ENCODE measurements around the gene SIT1.

SIT1 gene

DNA sequence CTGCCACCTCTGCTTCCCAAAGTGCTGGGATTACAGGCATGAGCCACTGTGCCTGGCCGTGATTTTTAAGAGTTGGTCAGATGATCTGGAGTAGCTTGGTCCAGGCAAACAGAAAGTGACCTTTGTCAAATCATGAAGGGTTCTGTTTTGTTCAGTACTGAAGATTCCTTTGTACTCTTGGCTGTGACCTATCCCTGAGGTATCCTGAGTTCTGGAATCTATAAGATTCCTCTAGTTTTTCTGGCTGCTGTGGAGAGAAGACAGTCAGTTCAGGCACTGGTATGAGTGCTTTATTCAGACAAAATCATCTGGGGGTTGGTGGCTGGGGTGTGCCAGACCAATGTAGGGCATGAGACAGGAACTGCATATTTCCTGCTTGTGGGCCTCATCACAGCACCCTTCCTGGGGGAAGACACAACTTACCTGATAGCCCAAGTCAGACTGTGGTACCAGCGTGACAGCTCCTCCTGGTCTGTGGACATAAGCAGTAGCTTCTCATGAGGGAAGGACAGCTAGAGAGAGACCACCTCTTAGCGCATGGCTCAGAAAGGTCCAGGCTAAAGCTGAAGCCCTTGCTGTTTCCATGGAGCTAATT, 11.1 kb upstream of the SIT1 start:
- peaks cover 4% of the 10 kb centered on the region for H3K9me3 Mint-ChIP-seq
- peak overlapping the region; percentile 91 for H3K27ac Mint-ChIP-seq
- TF ChIP-seq CTCF (IDR thresholded peaks at IDR 0.05): no peak
- H3K4me1 Mint-ChIP-seq: peaks cover 66% of the 10 kb centered on the region
- peaks cover 28% of the 10 kb centered on the region for H3K36me3 Mint-ChIP-seq (ENCODE audit: low read depth)
- no peak overlapping the region for H3K4me3 Mint-ChIP-seq
- DNase-seq: no peak
- H3K27me3 Mint-ChIP-seq (ENCODE audit: low read depth, poor library complexity): peaks cover 15% of the 10 kb centered on the region

DNA sequence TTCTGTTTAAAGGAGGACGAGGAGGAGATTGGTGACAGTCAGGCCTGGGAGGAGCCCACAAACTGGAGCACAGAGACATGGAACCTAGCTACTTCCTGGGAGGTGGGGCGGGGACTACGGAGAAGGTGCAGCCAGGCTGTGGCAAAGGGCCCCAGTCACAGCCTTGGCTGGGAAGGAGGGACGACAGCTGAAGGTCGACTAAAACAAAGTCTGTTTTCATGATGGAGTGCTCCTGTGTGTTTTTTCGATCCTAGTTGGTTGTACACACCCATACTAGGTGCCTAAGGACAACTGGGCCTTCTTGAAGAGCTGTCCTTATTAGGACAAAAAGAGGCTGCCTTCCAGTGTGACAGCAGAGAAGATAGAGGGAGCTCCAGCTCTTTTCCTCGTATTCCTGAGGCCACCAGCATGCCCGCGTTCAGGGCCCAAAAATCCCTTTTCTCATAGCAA, 10.3 kb upstream of the SIT1 start:
- TF ChIP-seq CTCF (IDR thresholded peaks at IDR 0.05): no peak
- Mint-ChIP-seq H3K4me3 (peak overlapping the region; percentile 52), H3K27me3 (ENCODE audit: low read depth, poor library complexity) (peaks cover 14% of the 10 kb centered on the region), H3K9me3 (peaks cover 4% of the 10 kb centered on the region), H3K4me1 (peaks cover 75% of the 10 kb centered on the region), H3K36me3 (ENCODE audit: low read depth) (peaks cover 28% of the 10 kb centered on the region), H3K27ac (no peak overlapping the region)
- no peak for DNase-seq

GRCh38 chr9:35659340-35659739, 8.6 kb upstream of the SIT1 start:
- Mint-ChIP-seq H3K4me3 (peak overlapping the region; percentile 86), H3K27me3 (ENCODE audit: low read depth, poor library complexity) (peaks cover 15% of the 10 kb centered on the region), H3K36me3 (ENCODE audit: low read depth) (peaks cover 28% of the 10 kb centered on the region), H3K4me1 (peaks cover 67% of the 10 kb centered on the region), H3K27ac (peak overlapping the region; percentile 7), H3K9me3 (peaks cover 4% of the 10 kb centered on the region)
- no peak for TF ChIP-seq CTCF (IDR thresholded peaks at IDR 0.05)
- no peak for DNase-seq

GRCh38 chr9:35658968-35659220, 8.2 kb upstream of the SIT1 start:
- Mint-ChIP-seq H3K4me1 (peaks cover 63% of the 10 kb centered on the region), H3K27me3 (ENCODE audit: low read depth, poor library complexity) (peaks cover 20% of the 10 kb centered on the region), H3K4me3 (peak overlapping the region; percentile 86), H3K27ac (peak overlapping the region; percentile 7), H3K9me3 (peaks cover 4% of the 10 kb centered on the region), H3K36me3 (ENCODE audit: low read depth) (peaks cover 28% of the 10 kb centered on the region)
- no peak for TF ChIP-seq CTCF (IDR thresholded peaks at IDR 0.05)
- DNase-seq: no peak

- H3K4me3 Mint-ChIP-seq: peak within 1 kb of the TSS; percentile 86
- peaks cover 4% of the 10 kb centered on the region for H3K9me3 Mint-ChIP-seq
- H3K4me1 Mint-ChIP-seq: peaks cover 58% of the 10 kb centered on the region
- peak; percentile 65 for TF ChIP-seq CTCF (IDR thresholded peaks at IDR 0.05)
- peak within 1 kb of the TSS; percentile 100 for H3K27ac Mint-ChIP-seq
- H3K27me3 Mint-ChIP-seq (ENCODE audit: low read depth, poor library complexity): peaks cover 20% of the 10 kb centered on the region
- peaks cover 28% of the 10 kb centered on the region for H3K36me3 Mint-ChIP-seq (ENCODE audit: low read depth)
- peak; percentile 89 for DNase-seq
Measured at GRCh38 chr9:35658137-35658967, 7.6 kb upstream of the SIT1 start, which contains the start of gene CCDC107. Gene CCDC107 (plus strand): TSS chr9:35658292. CDS start chr9:35658380, 88 bp downstream.

Measured in nephron progenitor cell (in vitro differentiated cells).